Inferior parietal cortex (tissue), 1 donor: Measurements from ENCODE around the gene PDE4D.

Experiments
- DNase-seq: peaks from one replicate; pipeline ENCODE4 v3.0.0-alpha.2; 2016; ENCODE audit errors: extremely low spot score

PDE4D gene

GRCh38 chr5:59838989-59839388, 54.5 kb downstream of the PDE4D start:
- no peak for DNase-seq

DNA sequence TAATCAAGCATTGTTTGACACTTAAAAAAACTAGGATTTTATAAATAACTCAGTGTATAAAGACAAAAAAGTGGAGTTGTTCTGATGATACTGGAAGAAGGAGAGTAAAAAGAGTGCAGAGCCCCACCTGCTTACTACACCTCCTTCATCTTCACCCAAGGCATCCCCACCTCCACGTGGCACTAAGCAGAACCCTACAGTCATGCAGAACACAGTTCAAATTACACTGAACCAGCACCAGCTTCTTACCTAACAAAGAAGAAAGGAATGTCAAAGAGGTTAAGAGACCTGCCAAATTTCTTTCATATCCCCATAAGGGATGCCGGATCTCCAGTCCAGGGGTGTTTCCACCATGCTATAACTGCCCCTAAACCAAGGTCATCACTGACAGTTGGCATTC, 55.5 kb downstream of the PDE4D start:
- no peak for DNase-seq

DNA sequence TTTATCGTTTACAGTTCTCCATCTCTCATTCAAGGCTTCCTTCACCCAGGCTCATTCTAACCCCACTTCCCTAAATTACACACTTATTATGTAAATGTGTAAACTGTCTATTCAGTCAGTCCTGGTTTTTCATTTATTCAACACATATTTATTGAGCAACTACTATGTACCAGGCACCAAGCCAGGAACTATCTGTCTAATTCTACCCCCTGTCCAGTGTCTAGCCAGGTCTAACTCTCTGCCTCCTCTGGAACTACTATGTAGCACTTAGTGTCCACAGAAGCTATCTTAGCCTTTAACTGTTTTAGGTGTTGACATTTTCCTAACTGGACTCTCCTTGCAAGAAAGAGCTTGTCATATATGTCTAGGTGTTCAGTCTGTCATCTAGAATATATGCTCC, 56.5 kb downstream of the PDE4D start:
- DNase-seq = no peak

GRCh38 chr5:59835800-59836199, 57.7 kb downstream of the PDE4D start:
- no peak for DNase-seq

DNA sequence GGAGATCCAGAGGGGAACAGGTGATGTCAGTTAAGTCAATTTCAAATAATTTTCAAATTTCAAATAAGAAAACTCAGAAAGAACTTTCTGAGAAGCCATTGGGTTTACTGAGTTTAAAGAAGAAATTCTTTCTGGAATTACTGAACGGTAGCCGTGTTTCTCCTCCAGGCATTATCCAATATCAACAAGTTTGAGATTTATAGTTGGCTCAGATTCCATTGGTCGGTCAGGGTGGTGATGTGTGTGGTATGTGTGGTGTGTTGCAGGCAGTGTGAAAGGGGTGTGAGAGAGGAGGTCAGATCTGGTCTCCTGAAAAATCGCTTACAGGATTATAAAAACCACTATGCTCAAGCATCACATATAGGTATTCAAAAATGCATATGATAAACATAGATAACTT, 60.1 kb downstream of the PDE4D start:
- no peak for DNase-seq

GRCh38 chr5:59832577-59833301, 60.8 kb downstream of the PDE4D start:
- no peak for DNase-seq

DNA sequence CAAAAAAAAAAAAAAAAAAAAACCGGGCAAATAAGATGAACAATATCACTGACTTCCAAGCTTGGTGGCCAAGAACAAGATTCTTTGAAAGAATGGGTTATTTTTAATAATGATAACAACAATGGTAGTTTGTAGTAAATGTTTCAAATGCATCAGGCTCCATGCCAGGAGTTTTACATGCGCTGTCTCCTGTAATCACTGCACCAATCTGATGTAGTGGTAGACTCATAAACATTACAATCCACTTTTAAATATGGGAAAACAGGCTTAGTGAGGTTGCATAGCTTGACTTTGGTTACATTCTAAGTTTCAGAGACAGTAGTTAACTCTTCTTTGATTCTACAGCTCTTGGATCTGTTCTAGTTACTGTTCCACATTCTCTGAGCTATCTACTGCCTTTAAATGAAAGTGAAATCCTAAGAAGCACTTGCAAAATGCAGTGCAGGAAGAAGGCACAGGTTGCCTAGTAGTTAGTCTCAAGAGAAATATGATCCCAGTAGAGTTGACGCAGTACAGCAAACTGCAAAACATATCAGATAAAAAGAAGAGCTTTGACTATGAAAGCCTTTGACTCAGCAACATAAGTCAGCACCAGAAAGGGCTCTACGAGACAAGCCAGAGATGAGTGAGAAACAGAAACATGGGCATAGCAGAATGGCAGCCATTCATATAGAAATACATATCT, 62.1 kb downstream of the PDE4D start:
- no peak for DNase-seq

GRCh38 chr5:59830536-59831200, 62.9 kb downstream of the PDE4D start:
- DNase-seq = no peak

GRCh38 chr5:59829922-59830321, 63.6 kb downstream of the PDE4D start:
- DNase-seq = no peak

GRCh38 chr5:59829386-59829785, 64.1 kb downstream of the PDE4D start:
- DNase-seq = no peak

DNA sequence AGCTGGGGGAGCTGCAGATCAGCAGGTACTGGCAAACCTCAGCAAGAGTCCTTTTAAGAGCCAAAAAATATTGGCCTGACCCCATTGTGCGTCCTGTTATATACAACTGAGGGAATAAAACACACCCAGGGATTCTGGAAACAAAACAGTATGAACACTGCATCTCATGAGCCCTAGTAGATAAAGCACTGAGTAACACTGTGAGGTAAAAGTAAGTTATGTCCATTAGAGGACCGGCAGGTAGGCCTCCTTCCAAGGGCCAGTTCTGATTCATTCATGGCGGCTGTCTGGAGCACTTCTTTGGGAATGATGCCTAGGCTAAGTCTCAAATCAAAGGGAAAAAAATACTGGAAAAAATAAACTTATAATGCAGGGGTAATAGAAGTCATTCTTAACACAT, 64.9 kb downstream of the PDE4D start:
- DNase-seq = no peak

- DNase-seq = no peak
These were observed 66.5 kb downstream of the PDE4D start for GRCh38 chr5:59826996-59827395.

GRCh38 chr5:59823420-59823819, 70.1 kb downstream of the PDE4D start:
- no peak for DNase-seq

GRCh38 chr5:59819806-59820205, 73.7 kb downstream of the PDE4D start:
- DNase-seq = no peak

DNA sequence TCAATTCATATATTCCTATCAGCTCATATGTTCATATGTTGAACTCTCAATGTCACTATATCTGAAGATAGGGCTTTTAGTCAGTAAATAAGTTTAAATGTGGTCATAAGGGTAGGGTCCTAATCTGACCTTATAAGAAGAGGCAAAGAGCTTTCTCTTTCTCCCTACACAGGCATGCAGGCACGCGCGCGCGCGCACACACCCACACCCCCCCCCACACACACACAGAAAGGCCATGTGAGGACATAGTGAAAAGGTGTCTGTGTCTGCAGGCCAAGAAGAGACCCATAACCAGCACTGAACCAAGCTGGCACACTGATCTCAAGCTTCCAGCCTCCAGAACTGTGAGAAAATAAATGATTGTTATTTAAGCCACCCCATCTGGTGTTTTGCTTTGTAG, 76.0 kb downstream of the PDE4D start:
- no peak for DNase-seq

- DNase-seq = no peak
These were observed 76.7 kb downstream of the PDE4D start for GRCh38 chr5:59816654-59817300.

GRCh38 chr5:59814537-59814872, 79.0 kb downstream of the PDE4D start:
- DNase-seq = no peak

DNA sequence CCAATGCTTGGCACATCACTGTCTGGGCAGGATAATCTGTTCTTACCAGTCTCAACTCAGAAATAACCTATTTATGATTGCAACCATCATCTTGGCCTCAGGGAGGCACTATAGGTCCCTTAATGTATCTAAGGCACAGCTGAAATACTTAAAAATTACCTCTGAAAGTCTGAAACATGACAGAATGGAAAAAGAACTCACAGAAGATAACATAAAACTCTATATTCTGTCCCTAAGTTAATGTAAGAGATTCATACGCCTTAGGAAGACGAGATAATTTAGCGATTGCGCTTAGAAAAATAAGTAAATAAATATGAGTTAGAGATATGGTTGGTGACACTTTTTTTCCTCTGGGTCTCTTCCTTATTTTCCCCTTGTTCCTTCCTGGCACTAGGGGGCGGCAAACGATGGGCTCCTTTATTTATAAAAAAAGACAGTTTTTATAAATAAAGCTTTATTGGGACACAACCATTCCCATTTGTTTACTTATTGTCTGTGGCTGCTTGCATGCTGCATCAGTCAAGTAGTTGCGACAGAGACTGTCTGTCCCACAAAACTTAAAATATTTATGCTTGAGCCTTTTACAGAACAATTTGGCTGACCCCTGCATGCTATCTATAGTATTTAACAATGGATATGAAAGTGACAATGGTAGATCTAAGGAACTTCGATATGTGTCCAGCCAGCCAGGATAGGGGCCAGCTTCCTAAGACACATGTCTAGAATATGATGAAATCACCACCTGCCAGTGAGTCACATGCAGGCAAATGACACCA, 79.6 kb downstream of the PDE4D start:
- DNase-seq = peak; percentile 72

GRCh38 chr5:59810041-59810440, 83.5 kb downstream of the PDE4D start:
- peak; percentile 92 for DNase-seq

- DNase-seq = no peak
These were observed 85.7 kb downstream of the PDE4D start for GRCh38 chr5:59807806-59808205.

DNA sequence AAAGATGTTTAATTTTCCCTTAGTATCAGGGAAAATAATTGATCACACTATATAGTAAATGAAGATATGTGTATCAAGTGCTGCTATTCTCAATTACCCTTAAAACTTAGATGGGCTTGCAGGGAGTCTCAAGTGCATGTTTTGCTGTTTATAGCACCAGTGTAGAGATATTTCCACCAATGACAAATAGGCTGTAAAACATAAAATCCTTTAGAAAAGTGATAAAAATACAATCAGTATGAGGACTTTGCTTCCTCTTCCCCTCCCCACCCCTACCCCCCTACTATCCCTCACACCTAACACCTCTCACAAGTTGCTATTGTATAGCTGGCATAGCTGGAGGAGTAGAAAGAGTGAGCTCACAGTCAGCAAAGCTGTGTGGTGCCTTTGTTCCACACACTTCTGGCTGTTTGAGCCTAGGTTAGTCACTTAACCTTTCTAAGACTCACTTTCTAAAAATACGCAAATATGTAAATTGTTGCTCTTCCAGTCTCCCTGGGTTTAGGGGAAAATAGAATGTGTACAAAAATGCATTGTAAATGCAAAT, 93.1 kb downstream of the PDE4D start:
- no peak for DNase-seq
